DOHH2 (cell line): ENCODE data around the gene SPON2.

Experiments
- CTCF ChIP-seq: fragments of 200-600 bp; sonication (generic); IDR thresholded peaks from one replicate; pipeline ENCODE4 v1.5.1; 2014; ENCODE audit warnings: antibody characterized with exemption, mild to moderate bottlenecking, low read depth, low read length; ENCODE audit not compliant: poor library complexity, severe bottlenecking
- EZH2phosphoT487 ChIP-seq: fragments of 200-600 bp; sonication (generic); IDR thresholded peaks from 2 replicates; pipeline ENCODE4 v1.6.1; 2017; ENCODE audit warnings: borderline replicate concordance, mild to moderate bottlenecking, antibody characterized with exemption, low read length, moderate library complexity, mixed read lengths

DNA sequence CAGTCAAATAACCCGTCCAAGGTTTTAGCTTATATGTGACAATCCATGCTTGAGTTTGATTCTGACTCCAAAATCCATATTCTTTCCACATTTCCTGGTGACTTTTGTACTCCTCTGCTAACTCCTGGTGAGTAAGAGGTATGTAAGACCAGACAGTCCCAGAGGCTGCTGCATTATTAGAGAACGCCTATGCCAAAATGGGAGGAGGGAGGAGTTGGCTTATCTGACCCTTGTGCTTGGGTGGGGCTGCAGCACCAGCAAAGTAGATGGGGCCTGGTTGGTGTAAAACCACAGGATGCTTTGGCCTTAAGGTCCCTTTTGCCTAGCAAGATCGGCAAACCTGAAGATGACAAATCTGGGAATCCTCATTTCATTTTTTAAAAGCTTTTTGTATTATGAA, 49.9 kb downstream of the SPON2 start:
- TF ChIP-seq CTCF (no peak), EZH2phosphoT487 (no peak)
